ENCODE data around the gene MPRIP.
"Not testable (repeated sequence)": the region's sequence is repeated elsewhere in the genome, so short reads cannot be mapped to it uniquely, and the experiment has no call there.

MPRIP gene

DNA sequence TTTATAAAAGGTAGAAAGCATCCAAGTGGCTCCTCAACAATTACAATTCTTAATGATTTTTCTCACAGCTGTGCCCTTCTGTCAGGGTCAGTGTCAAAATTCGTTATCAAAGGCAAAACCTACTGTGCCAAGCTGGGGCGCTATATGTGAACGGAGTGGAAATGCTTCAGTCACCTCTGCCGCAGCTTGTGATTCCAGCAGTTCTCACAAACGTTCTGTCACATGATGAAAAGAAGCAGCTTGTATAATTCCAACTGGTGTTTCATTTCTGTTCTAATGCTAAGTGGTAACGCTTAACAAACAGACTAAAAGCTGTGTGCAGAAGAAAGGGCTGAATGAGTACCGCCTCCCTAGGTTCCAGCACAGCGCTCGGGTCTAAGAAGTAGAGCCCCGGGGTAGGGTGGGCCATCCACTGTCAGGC, 149.7 kb downstream of the MPRIP start:
- no peak for FAIRE-seq

GRCh38 chr17:17195466-17195865, 153.2 kb downstream of the MPRIP start:
- FAIRE-seq = not testable (repeated sequence)

DNA sequence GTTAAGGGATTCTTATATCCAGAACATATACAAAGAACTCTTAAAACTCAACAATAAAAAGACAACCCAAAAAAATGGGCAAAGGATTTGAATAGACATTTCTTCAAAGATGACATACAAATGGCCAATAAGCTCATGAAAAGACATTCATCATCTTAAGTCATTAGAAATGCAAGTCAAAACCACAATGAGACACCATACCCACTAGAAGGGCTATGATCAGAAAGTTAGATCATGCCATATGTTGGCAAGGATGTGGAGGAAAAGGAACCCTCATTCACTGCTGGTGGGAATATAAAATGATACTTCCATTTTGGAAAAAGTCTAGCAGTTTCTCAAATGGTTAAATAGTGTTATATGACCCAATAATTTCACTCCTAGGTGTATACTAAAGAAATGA, 154.5 kb downstream of the MPRIP start:
- no peak for FAIRE-seq

DNA sequence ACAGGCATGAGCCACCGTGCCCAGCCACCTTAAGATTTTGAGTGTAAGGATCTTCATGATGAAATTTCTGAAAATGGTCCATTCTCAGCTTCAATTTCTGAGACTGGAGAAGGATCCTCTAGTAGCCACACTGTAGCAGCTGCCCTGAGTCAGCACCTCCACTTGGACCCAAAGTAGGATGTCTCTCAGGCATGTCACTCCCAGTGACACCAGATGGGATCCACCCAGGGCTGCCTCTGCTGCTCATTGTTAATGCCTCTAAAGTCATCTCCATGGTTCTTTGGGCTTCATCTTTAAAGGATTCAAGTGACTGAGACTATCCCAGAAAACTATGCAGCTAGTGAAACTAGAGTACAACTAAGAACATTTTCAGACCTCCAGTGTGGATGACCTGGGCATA, 156.0 kb downstream of the MPRIP start:
- no peak for FAIRE-seq

GRCh38 chr17:17200311-17200710, 158.1 kb downstream of the MPRIP start:
- no peak for FAIRE-seq

GRCh38 chr17:17200831-17201230, 158.6 kb downstream of the MPRIP start:
- no peak for FAIRE-seq

GRCh38 chr17:17201271-17201670, 159.0 kb downstream of the MPRIP start:
- FAIRE-seq = no peak

DNA sequence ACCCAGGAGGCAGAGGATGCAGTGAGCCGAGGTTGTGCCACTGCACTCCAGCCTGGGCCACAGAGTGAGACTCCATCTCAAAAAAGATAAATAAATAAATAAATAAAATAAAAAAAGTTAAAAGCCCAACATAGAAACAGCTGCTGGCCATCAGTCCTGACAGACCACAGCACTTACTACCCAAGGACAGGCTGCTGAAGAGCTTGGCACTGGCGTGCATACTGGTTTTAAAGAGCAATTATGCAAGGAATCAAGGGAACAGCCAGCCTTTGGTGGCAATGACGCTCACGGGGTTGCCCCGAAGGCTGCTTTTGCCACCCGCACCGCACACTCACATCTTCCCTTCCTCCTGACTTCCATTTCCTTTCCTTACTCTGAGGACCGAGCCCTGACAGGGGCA, 159.7 kb downstream of the MPRIP start:
- FAIRE-seq = no peak

DNA sequence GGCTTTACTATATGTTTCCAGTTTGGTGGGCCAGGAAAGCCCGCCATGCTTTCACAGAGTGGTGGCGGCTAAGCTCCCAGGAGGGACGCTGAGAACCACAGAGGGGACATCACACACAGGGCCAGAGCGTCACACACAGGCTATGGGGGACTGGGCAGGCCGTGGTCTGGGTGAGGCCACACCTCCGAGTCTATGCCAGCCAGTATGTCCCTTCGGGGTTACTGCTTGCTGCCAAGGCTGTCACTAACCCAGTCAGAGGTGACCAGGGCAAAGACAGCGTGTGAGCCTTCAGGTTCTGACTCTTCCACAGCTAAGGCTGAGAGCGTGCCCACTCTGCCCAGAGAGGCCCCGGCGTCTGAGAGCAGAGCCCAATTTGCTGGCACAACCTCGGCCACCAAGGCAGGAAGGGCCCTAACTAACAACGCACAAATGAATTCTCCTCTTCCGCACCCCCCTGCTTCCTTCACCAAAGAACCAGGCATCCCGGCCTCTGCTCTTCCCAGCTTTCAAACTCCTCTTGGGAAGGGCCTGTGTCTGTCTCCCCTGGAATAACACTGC, 161.0 kb downstream of the MPRIP start:
- no peak for FAIRE-seq

GRCh38 chr17:17204041-17204591, 161.9 kb downstream of the MPRIP start:
- FAIRE-seq = no peak

DNA sequence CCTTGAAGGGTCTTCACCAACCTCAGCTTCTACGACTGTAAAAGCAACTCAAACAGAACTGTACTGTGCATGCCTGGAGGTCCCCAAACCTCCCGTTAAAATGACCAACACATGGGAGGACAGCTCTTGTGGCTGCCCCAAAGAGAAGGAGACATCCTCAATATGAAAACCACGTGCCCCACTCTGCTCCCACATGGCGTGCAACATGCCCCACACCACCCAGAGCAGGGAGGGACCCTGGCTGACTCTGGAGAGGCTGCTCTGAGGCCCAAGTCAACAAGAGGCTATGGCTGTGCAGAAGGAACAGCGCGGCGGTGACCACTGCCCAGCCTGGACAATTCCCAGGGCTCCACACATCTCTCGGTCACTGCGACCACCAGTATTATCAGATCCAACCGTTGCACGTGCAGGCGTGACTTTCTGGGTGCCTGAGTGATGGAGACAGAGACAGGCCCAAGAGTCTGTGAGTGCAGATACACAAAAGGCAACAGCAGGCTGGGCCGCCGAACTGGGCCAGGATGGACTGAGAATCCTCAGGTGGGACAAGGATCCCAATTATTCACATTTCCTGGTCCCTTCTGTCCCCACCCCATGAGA, 162.5 kb downstream of the MPRIP start:
- FAIRE-seq = no peak

GRCh38 chr17:17205368-17206123, 163.3 kb downstream of the MPRIP start:
- no peak for FAIRE-seq

DNA sequence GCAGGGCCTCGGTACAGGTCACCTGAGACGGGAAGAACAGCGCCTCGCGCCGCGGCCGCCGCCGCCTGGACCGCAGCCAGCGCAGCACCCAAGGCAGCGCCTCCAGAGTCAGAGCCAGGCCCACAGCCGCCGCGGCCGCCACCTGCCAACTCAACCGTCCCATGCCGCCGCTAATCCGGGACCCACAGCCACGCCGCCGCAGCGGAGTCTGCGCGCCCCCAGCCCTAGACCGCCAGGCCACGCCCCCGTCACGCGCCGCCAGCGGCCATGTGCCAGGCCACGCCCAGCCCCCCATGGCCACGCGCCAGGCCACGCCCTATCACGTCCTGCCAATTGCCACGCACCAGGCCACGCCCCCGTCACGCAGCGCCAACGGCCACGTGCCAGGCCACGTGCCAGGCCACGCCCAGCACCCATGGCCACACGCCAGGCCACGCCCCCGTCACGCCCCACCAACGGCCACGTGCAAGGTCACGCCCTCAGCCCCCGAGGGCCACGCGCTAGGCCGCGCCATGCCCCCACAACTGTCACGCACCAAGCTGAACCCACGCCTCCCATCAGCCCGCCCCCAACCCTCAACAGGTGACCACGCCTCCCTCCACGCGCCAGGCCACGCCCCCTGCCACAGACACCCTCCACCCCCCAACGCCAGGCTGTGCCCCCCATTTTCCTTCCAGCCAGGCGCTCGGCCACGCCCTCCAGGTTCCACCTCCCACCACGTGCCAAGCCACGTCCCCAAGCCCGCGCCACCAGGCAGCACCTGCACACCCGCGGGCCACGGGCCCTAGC, 164.1 kb downstream of the MPRIP start, which contains the start of gene PLD6:
Gene PLD6 (minus strand): TSS at position 210 of the 789 bp plus-strand sequence. CDS start 47 bp downstream, at position 163.
- no peak for FAIRE-seq

DNA sequence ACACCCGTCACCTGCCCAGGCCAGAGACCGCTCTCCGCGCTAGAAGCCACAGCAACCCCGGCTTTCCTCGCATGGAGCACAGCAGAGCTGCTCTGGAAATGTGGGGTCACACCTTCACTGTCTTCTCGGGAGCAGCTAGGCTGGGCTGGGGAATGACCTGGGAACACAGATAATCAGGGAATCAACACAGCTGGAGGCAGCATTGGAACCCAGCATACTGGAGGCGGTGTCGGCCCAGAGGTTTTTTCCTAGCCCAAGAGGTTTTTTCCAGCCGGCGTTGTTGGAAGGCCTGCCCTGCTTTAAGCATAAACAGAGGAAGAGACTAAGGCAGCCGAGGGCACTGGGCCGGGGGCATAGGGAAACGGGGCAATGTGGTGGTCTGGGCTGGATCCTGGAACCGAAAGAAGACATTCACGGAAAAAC, 164.7 kb downstream of the MPRIP start:
- no peak for FAIRE-seq

DNA sequence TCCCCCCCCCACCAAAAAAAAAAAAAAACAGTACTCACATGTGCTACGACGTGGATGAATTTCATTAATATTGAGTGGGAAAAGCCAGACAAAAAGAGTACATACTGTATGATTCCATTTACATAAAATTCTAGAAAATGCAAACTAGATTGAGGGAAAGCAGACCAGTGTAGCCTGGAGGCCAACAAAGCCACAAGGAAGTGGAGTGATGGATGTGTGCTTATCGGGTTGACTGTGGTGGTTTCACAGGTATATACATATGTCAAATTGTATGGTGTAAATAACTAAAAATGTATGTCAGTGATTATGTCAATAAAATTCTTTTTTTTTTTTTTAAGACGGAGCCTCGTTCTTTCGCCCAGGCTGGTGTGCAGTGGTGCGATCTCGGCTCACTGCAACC, 165.7 kb downstream of the MPRIP start:
- no peak for FAIRE-seq

- FAIRE-seq = no peak
These were observed 171.5 kb downstream of the MPRIP start for GRCh38 chr17:17213775-17214174.

DNA sequence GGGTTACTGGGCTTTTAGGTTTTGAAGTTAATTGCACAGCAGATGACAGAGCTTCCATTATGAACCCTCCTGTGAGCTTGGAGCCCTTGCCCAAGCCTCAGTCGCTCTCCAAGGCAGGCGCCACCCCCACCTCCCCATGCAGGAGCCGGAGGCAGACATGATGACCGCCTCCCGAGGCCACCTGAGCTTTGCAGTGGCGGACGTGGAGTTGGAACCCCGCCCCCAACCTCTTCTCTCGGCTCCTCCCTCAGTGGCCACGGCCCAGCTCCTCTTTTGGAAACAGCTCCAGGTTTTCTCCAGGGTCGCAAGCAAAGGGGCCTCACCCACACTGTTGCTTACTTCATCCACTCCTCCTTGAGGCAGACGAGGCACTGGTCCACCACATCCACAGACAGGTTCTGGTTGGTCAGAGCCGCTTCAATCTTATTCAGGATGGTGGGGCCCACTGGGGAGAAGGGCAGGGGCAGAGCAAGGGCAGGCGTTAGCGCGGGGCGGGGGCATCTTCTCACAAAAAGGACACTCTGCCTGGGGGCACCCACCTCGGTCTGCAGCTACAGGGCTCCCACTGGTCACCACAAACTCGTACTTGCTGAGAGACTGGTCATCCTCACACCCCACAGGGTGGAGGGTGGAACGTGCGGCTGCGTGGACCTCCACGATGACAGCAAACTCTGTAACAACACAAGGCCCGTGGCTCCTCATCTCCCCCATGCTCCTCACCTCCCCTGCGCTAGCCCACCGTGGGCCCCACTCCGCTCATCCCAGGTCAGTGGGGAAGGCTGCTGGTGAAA, 172.6 kb downstream of the MPRIP start:
- FAIRE-seq = no peak

GRCh38 chr17:17215575-17215974, 173.3 kb downstream of the MPRIP start:
- no peak for FAIRE-seq

- no peak for FAIRE-seq
These were observed 174.0 kb downstream of the MPRIP start for GRCh38 chr17:17216236-17216635.

DNA sequence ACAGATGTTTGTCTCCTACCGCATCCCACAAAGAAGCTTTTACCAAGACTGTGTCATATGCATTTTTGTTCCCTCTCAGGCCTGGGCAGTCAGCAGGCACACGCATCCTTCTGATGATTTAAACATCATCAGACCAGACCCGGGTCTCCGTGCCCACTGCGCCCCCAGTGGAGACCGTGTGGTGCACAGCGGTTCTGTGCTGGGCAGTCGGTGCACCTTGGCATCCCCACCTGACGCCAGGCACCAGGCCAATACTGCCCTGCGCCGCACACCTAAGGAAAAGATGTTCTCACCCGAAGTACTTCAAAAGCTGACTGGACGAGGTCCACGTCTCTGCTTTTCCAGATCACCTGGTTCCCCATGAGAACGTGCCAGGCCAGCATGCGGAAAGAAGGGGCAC, 174.5 kb downstream of the MPRIP start:
- no peak for FAIRE-seq

DNA sequence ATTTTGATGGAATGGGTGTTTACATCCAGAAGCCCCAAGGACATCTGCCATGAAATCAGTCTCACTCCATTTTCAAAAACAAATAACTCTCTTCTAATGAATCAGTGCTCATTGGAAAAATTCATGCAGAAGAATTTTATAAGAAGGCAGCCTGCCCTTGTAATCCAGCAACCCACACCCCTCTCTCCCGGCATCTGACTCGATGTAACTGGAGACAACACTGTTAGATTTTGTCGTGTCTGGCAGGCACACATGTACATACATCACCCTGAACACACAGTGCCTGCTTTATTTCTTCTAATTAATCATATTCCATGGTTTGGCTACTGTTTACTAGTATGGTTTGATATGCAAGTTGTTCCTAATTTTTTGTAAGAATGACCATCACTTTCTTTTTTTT, 175.7 kb downstream of the MPRIP start:
- no peak for FAIRE-seq

- no peak for FAIRE-seq
These were observed 178.3 kb downstream of the MPRIP start for GRCh38 chr17:17220529-17220928.
